ENCODE measurements around the gene PGA5.

Gene PGA5

DNA sequence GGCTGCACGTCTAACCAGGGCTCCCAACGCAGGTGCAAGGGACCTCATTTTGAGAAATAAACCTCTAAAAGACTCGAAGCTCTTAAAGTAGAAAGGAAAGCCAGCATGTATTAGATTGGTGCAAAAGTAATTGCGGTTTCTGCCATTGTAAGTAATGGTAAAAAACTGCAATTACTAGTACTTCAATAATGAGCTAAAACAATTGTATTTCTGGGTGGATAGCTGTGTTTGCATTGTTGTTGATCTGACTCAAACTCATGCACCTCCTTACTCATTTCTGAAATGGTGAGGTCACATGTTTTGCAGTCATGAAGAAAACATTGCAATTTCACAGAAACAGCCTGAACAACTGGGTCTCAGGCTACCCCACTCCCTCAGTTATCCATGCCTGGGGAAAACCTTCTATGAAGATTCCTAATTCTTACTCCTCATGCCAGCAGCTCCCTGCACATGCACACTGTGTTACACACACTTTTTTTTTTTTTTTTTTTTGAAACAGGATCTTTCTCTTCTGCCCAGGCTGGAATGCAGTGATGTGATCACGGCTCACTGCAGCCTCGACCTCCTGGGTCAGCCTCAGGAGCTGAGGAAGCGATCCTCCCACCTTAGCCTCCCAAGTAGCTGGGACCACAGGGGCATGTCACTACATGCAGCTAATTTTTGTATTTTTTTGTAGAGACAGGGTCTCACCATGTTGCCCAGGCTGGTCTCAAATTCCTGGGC lies 29.5 kb downstream of the PGA5 start:
- DNase-seq: no peak

DNA sequence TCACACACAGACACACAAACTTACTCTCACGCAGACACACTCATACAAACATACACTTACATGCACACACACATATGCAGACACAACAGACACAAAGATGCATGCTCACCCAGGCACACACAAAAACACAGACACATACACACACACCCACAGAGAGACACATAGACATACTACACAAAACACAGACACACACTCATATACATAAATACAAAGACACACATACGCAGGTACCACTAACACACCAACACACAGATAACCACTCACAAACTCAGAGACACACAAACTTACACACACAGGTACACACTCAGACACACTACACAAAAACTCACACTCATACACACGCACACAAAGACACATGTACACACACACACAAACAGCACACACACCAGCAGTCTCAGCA lies 31.8 kb downstream of the PGA5 start:
- DNase-seq: no peak

DNA sequence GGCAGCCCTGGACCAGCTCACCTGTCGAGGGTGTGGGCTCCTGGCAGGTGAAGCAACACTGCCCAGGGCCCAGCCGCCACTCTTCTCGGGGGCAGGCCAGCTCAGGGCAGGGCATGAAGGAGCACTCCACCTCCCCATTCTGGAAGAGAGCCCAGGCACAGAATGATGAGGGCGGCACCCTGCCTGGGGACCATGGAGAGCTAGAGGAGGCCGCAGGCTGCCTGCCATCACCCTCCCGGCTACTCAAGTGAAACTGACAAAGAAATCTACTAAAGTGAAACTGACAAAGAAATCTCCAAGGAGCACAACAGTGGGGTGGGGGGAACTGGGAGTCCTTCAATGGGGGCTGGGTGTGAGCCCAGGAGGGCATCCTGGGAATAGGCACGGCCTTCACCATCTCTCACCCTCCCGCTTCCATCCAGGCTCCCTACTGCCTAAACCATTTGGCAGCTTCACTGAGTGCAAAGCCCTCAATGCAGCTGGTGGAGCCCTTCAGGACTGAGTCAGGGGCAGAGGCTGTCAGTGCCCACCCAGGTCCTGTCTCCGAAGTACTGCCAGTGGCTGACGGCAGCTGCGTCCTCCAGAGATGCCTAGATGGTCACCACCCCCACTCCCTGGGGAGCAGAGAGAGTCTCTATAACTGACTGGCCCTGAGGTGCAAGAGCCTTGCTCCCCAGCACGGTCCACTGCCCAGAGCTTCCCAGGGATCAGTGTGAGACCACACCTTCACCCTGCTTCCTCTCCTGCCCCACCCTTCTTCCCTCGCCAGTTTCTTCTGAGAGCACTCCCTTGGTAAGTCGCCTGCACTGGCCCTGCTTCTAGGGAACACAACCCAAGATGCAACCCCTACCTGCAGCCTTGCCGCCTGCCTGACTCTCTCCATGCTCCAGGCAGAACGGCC lies 32.5 kb downstream of the PGA5 start:
- DNase-seq: no peak

DNA sequence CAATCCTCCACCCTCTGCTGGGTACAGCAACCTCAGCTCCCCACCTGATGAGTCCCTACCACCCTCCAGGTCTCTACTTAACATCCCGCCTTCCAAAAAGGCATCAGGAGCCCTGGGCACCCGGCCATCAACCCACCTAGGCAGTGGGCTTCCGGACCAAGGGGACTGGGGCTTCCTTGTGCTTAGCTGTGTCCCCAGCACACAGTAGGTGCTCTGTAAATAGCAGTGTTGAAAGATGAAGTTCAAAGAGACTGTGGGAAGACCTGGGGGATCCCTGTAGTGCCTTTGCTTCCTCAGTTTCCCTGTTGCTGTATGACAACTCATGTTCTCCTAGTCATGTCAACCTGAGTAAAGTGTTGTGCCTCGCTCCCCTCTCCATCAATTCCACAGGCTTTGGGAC lies 33.1 kb downstream of the PGA5 start:
- DNase-seq: no peak

DNA sequence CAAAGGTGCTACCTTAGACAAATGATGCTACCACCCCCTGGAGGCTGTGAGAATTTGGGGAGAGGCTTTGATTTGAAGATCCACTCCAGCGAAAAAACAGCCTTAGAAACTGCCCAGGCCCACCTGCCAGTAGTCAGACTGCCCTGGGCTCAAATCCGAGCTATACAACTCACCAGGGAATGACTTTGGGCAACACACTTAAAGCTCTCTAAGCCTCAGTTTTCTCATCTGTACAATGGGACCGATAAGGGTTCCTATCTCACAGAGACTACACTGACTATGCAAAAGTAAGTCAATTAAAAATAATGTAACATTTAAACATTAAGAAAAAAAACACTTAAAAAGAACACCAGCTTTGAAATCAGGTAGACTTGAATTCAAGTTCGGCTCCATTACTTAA lies 34.2 kb downstream of the PGA5 start:
- DNase-seq: no peak

DNA sequence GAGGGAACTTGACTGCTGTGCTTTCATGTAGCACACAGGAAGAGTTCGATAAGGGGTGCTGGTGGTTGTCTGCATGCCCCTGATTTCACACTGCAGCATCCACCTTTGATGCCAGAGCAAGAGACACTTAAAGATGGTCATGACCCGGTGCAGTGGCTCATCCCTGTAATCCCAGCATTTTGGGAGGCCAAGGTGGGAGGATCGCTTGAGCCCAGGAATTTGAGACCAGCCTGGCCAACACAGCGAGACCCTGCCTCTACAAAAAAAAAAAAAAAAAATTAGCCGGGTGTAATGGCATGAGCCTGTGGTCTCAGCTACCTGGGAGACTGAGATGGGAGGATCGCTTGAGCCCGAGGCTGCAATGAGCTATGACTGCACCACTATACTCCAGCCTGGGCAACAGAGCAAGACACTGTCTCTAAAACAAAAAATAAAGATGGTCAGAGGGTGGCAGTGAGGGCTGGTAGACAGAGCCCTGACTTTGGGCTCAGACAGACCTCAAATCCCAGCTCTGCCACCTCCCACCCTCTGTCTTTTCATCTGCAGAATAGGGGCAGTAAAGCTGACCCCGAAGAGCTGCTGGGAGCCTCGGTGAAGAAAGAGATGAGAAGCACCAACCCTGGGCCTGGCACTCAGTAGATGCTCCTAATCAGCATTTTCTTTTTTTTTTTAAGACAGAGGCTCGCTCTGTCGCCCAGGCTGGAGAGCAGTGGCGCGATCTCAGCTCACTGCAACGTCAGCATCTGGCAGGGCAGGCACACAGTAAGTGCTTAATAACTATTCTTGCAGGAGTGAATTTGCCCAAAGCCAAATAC lies 36.4 kb downstream of the PGA5 start:
- no peak for DNase-seq

DNA sequence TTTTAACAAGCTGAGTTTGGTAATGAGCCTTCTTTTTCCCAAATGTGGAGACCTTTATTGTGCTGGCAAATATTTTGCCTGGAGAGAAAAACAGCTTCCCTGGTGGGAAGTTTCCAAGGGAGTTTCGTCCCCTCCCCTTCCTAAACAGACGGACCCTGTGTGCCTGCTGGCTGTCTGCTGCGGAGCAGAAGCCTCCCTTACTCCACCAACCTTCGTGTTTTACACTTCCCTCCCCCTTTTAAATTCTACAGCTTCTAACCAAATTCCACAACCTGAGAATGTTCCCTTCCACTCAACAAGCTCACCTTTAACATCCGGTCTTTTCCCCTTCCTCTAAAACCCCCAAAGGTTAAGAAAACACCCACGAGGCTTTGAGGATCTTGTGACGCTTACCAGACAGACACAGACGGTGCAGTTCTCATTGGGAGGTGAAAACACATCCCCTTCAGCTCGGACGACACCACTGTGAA lies 37.1 kb downstream of the PGA5 start:
- DNase-seq: no peak

DNA sequence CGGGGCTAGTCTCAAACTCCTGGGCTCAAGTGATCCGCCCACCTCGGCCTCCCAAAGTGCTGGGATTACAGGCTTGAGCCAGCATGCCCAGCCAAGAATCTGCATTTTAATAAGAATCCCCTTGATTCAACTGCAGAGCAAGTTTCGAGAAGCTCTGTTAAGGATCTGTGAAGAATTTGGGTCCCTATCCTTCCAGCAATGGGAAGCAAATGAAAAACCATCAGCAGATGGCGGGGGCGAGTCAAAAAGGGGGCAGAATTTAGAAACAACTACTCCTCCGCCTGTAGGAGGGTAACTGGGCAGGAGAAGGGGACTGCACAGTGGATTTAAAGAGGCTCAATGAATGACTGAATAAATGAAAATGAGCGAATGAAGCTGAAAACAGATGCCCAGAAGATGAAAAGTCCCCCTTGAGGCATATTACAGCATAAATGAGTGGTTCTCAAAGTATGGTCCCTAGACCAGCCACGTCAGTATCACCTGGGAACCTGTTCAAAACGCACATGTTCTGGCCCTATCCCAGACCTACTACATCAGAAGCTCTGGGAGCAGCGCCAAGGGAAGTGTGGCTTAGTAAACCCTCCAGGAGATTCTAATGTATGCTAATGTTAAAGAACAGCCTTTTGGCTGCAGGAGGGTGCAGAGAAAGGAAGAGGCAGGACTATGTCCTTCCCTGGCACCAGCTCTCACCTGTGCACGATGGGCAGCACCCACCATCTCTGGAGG lies 39.1 kb downstream of the PGA5 start:
- DNase-seq: no peak

DNA sequence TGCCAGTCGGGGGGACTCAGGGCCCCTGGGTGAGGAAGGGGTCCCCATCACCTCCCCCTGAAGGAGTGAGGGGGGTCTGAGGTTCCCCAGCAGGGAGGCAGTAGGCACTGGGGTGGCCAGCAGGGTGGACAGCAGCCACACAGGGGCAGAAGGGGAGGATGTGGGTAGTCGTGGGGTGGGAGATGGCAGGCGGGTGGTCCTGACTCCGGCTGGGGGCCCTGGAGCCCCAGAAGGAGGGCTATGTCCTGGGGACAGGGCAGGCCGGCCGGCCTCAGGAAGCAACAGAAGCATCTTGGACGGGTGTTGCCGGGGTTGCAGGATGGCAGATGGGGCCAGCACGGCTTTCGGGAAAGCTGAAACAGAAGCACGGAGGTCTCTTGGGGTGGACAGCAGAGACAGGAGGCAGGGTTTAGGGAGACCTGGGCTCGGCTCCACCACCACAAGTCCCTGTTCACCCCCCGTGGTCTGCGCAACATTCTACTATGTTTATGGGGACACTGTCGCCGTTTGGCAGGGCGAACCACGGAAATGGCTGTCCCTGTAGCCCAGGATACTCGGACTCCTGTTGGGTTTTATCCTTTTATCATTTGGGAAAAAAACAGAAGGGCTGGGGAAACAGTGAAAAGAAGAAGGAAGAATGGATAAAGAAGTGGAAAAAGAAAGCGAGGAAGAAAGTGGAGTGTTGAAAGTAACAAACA lies 40.1 kb downstream of the PGA5 start:
- no peak for DNase-seq

DNA sequence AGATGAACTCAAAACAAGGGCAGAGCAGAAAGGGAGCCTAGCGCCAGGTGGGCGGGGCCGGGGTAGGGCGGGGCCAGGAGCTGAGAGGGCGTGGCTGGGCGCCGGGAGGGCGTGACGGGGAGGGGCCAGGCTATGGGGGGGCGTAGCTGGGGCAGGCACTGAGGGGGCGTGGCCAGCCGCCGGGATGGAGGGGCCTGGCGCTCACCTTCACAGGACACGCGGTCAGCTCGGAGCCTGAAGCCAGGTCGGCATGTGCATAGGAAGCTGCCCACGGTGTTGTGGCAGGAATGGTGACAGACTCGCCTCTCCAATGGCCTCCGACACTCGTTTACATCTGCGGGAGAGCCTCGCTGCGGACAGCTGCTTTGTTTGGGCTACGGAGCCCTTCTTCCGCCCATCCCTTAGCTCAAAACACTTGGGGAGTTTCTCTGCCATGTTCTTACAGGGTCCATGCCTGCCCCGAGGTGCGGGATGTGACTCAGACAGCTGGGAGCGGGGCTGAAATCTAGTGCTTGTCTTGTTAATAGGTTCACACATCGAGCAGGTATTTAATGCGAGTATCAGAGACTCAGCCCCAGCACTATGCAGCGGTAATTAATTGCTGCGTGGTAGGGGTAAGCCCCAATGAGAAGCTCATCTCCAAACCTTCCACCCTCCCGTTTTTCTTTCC lies 40.7 kb downstream of the PGA5 start:
- DNase-seq: no peak

DNA sequence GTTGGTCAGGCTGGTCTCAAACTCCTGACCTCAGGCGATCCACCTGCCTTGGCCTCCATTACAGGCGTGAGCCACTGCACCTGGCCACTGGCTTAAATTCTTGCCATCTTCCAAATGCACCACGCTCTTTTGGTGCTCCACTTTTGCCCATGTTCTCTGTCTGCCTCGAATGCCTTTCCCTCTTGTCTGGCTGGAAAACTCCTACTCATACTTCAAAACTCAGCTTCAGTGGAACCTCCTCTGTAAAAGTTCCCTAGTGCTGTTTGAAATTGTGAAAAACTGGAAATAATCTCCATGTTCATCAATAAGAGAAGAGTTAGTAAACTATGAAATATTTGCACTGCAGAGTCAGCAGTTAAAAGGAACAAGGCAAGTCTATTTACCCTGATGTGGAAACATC lies 42.6 kb downstream of the PGA5 start:
- no peak for DNase-seq

DNA sequence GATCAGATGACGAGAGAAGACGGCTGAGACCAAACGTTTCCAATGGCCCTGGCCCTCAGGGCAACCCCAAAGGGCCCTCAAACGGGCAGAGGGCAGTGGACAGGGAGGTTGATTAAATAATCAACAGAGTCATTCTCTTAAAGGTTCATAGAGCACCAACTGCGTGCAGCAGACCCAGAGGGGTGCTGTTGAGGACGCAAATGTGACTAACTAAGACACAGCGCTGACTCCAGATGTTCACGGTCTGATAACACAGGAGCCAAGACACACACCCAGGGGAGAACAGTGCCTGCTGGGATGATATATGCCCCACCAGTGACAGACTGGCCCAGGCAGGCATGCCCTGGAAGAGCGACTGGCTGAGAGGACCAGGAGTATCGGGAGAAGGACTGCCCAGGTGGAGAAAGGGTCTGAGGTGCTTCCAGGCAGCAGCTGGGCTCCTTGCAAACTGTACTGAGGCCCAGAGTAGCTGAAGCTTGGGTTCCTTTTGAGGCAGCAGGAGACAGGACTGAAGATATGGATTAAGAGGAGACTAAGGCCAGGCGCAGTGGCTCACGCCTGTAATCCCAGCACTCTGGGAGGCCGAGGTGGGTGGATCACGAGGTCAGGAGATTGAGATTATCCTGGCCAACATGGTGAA lies 46.5 kb downstream of the PGA5 start:
- DNase-seq: no peak

DNA sequence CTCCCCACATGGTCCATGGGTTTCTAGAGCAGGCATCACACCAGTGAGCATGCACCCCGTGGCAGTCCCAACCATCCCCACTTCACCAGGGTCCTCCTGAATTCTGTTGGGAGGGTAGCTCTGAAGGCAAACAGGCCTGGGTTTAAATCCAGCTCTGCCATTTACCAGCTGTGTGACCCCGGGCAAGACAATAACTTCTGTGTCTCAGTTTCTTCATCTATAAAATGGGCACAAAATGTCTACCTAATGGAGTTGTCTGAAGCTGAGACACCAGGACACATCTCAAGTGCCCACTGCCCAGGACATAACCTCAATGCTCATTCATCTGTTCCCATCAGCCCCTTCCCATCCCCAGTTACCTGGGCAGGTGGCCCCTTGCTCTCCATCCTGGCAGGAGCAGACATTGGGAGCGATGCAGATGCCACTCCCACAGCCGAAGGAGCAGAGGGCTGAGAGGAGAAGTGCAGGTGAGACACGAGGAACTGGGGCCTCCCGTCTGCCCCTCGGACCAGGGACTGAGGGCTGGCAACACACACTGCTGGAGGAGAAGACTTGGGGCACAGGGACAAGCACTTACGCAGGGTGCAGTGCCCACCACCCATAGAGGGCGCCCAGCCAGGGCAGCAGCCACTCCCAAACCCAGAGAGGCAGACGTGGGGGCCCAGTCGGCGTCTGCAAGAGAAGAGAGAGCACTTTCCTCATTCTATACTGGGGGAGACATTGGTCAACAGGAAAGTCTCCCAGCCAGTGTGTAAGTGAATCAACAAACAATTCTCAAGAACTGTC lies 50.1 kb downstream of the PGA5 start:
- no peak for DNase-seq

DNA sequence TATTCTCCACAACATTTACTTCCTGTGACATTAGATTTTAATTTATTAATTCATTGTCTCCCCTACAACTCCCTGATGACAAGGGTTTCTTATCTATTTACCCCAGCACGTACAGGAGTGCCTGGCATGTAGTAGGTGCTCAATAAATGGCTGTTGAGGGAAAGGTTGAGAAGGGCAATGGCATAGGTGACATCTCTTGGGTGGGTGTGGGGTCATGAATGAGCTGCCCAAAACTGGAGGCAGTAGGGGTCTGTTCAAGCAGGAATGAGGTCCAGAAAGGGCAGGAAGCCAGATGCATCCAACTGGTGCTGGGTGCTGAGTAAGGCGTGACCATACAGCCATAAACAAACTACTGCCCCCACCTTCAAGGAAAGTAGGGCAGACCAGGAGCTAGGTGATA lies 51.4 kb downstream of the PGA5 start:
- DNase-seq: no peak

DNA sequence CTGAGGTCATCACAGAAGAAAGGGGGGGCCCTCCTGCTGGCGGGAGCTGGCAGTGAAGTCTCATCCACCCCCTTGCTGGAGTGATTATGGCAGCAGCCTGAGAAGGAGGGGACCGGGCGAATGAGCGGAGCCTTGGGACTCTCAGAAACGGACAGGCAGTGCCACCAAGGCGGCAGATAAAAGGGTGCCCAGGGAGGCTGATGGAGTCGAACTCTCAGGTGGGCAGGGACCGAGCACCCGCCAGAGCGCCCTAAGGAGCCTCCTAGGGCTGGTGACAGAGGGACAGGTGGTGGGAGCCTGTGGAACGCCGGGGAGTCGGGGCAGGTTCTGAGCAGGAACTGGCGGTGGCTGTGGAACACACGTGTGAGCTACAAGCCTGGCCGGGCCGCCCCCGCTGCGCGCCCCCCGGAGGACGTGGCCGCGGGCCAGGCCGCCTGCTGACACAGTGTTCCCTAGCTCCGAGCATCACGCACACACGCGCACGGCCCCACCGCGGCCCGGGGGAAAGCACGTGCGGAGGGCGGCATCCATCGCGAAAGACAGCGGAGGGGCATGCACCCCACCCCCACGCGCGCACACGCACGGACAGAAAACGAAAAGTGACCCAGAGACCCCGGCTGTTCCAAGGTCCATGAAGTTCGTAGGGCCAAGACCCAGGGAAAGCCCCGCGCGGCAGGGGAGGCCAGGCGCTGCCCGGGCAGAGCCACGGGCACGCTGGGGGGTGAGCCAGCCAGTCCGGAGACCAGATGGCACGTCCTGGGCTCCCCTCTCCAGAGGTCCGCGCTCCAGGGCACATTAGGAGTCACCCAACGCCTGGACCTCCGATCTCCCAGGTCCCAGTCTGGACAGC lies 53.1 kb downstream of the PGA5 start:
- no peak for DNase-seq

DNA sequence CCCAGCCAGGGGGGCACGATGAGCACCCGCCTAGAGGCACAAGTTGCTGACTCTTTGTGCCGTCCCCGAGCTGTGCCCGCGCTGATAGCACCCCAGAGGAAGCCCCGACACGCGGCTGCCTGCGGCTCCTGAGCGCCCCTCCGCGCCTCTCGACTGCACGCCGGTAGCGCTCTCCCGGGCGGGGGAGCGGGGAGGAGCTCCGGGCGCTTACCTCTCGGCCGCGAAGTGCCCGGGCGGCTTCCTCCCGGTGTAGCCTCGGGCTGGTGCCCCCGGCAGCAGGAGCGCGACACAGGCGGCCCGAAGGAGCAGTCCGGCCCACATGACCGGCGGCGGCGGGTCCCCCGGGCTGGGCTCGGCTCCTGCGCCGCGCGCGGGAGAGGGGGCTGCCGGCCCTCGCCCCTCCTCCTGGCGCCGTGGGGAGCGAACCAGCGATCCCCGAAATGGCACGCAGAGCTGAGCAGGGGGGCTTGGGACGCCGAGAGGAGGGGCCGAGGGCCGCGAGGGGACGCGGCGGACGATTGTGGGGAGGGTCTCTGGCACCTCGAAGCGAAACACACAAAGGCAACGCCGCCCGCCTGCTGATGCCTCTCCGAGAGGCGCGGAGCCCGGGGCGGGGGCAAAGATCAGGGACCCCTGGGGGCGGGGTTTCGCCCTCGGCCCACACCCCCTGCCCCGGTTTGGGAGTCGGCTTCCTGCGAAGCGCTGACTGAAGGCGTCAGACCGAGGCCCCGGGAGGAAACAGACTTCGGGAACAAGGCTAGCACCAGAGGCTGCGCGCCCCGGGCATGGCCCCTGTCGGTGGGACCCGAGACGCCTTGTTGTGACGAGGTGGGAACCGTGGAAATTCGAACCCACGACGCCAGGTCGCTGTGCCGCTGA lies 54.0 kb downstream of the PGA5 start, which contains the start of gene VWCE:
Gene VWCE (minus strand): TSS at position 600 of the 879 bp plus-strand sequence. CDS start 279 bp downstream, at position 321.
- DNase-seq: peak; percentile 37

DNA sequence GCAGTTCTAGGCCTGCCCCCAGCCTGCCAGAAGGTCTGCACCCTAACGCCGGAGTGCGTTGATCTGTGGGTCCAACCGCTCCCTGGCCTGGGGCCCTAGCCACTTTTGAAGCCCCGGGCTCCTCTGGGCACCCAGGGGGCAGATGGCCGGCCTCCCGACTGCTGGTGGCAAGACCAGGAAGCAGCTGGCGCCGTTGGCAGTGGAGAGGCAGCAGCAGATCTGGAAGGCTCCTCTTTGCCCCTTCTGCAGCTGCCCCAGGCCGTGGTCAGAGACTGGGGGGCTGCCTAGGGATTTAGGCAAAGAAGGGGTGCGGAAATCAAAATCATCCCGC lies 54.6 kb downstream of the PGA5 start:
- no peak for DNase-seq

DNA sequence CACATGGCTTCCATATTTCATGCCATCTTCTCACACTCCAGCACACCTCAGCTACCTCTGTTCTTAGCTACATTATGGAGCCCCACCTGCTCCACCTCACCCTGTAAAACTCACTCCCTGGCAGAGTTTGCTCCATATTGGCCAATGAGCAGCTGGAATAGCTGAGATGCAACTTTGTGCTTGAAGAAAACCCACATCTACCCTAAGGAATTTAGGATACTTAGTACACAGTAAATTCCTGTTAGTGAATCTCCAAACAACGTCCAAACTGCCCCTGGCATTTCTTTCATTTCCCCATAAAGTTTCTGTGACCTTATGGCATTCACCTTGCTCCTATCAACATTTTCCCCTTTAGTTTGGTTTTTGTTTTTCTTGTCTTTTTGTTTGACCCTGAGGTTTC lies 56.4 kb downstream of the PGA5 start:
- no peak for DNase-seq

Data from NCI-H2107 (cell line).